Measurements from ENCODE around the gene UBE2J2.

Gene UBE2J2

DNA sequence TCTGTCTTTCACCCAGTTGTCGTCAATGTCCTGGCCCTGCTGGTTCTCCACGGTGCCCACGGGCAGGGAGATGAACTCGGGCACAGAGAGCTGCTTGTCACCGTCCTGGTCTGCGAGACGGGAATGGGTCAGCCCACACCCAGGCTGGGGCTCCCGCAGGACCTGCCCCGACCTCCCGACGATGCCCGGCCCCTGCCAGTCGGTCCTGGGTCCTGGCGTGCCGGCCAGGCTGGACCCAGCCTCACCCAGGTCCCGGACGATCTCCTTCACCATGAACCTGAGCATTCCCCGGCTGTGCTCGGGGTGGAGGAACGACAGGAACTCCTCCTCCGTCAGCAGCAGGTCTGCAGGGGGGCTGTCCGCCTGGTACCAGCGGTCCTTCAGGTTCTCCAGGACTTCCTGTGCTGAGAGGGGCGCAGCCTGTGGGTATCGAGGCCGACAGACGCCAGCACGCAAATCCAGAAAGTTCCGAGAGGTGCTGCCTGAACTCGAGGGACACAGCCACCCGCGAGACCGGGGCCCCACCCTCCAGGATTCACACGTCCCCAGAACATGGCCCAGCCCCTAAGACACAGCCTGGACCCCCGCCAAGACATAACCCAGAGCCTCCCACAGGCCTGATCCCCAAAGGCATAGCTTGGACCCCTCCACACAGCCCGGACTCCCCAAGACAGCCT lies 55.0 kb downstream of the UBE2J2 start:
- TF ChIP-seq, protein P1, sequence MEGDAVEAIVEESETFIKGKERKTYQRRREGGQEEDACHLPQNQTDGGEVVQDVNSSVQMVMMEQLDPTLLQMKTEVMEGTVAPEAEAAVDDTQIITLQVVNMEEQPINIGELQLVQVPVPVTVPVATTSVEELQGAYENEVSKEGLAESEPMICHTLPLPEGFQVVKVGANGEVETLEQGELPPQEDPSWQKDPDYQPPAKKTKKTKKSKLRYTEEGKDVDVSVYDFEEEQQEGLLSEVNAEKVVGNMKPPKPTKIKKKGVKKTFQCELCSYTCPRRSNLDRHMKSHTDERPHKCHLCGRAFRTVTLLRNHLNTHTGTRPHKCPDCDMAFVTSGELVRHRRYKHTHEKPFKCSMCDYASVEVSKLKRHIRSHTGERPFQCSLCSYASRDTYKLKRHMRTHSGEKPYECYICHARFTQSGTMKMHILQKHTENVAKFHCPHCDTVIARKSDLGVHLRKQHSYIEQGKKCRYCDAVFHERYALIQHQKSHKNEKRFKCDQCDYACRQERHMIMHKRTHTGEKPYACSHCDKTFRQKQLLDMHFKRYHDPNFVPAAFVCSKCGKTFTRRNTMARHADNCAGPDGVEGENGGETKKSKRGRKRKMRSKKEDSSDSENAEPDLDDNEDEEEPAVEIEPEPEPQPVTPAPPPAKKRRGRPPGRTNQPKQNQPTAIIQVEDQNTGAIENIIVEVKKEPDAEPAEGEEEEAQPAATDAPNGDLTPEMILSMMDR (conservative IDR thresholded peaks at IDR 0.05) = no peak
- H3K27ac ChIP-seq = no peak overlapping the region

DNA sequence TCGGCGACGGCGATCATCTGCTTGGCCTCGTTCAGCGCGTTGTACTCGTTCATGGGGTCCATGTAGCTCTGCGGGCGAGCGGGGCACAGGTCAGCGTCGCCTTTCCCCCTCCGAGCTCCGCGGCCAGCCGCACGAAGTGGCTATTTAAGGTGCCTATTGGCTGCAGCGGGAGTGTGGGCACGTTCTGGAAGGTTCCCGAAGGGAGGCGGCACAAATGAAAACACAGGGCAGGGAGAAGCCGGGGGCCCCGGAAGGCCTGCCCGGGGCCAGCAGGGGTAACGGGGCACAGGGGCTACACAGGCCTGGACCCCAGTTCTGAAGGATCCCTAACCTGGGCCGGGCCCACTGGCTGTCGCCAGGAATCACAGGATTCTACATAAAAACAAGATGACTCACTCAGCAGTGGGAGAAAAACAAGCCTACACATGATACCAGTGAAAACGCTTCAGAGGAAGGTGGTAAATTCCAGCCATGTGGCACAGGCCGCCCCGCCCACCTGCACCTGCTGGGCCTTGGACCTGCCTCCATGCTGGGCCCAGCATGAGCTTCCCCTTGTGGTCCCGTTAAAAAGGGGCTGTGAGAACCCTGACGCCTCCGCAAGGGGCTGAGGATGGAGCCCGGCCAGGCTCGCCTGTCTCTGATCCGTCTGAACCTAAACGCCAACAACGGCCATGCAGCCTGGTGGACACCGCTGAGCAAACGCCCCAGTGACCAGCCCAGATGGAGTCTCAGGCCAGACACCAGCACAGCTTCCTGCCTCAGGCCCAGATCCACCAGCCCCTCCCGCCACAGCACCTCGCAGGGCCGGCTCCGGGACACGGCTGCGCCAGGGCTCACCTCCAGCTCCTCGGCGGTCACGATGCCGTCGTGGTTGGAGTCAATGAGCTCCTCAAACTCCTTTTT lies 55.8 kb downstream of the UBE2J2 start:
- TF ChIP-seq, protein P1 (conservative IDR thresholded peaks at IDR 0.05) = no peak
- H3K27ac ChIP-seq = no peak overlapping the region

DNA sequence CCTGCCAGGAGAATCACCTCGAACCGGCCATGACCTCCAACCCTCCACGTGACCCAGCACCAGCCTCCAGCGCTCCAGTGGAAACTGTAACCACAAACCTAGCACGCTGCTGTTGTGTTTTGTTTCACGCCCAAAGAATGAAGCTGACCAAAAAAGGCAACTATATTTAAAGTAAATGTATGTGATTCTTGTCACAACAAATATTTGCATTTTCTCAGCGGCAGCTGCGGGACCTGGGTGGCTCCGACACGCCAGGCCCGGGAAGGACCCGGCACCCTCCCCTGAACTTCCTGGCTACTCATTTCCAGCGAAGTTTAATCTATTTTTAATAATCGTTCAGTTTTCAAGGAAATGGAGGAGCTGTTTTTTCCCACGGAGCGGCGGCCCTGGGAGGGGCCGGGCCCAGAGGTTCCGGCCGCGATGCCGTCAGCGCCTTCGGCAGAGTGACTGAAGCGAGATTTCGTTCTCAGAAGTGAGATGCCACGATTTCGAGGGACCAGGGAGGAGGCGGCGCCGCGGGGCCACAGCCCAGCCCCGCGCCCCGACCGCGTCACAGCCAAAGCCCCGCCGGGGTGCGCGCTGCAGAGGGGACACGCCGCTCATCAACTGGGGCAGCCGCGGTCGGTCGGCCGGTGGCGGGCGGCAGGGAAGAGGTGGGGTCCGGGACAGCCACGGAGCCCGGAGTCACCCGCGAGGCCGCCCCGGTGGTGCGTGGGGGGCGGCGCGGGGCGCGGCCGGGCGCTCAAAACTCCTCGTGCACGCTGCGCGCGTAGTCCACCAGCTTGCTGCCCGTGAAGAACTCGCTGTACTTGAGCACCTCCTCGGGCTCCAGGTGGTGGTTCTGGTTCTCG lies 56.7 kb downstream of the UBE2J2 start:
- H3K27ac ChIP-seq = no peak overlapping the region
- TF ChIP-seq, protein P1 (conservative IDR thresholded peaks at IDR 0.05) = no peak

DNA sequence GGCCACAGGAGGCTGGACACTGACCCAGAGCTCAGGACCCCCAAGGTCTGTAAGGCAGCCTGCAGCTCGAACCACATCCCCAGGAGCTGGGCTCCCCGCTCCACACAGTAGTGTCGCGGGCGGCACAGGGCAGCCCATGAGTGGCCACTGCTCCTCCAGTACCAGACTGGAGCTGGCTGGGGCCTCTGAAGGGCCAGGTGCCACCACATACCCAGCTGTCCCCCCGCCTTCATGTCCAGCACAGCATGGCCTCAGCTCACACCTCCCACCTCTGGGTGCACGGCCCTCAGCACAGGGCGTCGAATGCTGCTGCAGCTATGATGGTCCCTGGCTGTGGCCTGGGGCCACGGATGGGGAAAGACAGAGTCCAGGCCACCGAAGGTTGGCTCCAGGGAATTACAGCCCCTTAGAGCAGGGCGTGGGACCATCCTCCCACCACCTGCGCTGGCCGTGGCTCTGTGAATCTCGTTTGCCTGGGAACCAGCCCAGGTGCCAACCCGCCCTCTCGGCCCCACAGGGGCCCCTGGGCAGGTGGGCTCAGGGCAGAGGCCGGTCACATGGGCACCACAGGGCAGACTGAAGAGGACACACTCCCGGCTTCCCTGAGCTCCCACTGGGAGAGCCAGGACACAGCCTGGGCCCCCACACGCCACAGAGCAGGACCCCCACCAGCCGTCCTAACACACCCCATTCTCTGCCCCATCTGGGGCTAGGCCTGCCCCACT lies 57.6 kb downstream of the UBE2J2 start:
- TF ChIP-seq, protein P1 (conservative IDR thresholded peaks at IDR 0.05) = no peak
- no peak overlapping the region for H3K27ac ChIP-seq

DNA sequence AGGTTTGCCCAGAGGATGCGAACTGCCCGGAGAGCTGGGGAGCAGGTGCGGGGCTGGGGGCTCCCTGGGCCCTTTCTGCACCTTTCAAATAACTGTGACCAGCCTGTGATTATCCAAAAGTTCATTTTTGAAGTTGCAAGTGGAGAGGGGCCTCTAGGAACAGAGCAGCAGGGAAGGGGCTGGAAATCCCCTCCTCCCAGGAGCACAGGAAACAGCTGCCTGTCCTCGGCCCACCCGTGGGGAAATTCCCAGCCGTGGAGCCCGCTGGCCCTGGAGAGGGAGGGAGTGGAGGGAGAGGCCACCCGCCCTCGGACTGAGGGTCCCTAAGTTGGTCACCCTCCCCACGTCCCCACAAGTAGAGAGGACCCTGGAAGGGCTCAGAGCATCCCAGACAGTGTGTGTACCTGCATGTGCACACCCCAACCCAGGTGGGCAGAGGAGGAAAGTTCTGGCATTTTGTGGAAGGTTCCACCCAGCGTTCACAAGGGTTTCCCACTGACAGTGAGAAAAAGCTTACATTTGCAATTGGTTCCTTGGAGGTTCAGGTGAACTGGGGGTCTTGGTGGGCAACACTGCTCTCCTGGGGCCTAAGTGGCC lies 58.5 kb downstream of the UBE2J2 start:
- TF ChIP-seq, protein P1 (conservative IDR thresholded peaks at IDR 0.05) = no peak

DNA sequence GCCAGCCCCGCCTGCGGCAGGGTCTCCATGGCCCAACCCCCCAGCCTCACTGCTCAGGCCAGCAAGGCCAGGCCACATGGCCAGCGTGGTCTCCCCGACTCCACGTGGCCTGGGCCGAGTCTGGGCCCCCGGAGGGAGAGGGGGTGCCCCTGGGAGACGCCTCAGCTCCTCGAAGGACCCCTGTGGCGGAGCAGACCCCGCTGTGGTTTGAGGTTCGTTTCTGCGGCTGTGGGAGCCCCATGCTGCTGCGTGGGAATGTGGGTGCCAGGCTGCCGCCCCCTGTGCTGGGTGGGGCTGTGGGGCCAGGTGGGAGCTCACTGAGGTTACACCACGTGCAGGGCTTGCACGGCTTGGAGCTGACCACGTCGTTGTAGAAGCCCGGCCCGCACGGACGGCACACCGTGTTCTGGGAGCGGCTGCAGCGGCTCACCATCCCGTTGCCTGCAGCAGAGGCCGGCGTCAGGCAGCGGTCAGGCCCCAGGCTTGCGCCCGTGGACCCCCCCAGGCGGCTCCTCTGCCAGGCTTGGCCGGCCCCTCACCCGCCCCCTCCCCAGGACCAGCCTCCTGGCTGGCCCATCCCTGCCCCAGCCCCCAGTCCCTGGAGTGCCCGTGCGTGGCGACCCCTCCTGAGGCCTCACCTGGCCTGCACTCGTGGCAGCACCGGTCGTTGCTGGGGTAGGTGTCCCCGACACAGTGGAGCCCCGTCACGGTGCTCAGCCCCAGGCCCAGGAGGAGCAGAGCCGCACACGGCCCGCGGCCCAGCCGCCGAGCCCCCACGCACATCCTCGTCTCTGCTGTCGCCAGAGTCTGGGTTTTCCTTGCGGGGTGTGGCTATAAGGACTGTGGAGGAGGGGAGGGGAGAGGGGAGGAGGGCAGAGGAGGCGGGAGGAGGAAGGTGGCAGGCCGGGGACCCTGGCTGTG lies 60.0 kb downstream of the UBE2J2 start, which contains the start of gene TNFRSF4:
Gene TNFRSF4 (minus strand): TSS at position 809 of the 921 bp plus-strand sequence. CDS start 26 bp downstream, at position 783.
- H3K27ac ChIP-seq = no peak within 1 kb of the TSS
- TF ChIP-seq, protein P1 (conservative IDR thresholded peaks at IDR 0.05) = no peak

More for the DNA sequence above, 58.5 kb downstream of the UBE2J2 start:
- H3K27ac ChIP-seq = no peak overlapping the region
